Thyroid gland (tissue), 4 donors: ENCODE measurements around the gene CWF19L2.

Source experiments
- POLR2A ChIP-seq, 2 donors: fragments of 450-650 bp; IDR thresholded peaks; one replicate each; pipeline ENCODE4 v1.6.1; 2017; ENCODE audit warnings: antibody characterized with exemption in 2 of 2, mild to moderate bottlenecking in 2 of 2, moderate library complexity in 1 of 2
- TF ChIP-seq, protein P1 (sequence below), 6 experiments: fragments of 200-600 bp in 3 of 6; fragments of 450-650 bp in 3 of 6; sonication (generic) in 3 of 6; IDR thresholded peaks; one replicate each; pipeline ENCODE4 v1.5.1; 2016 to 2019; ENCODE audit warnings: antibody characterized with exemption in 6 of 6, mild to moderate bottlenecking in 2 of 6, inconsistent platforms in 1 of 6, moderate library complexity in 1 of 6

DNA sequence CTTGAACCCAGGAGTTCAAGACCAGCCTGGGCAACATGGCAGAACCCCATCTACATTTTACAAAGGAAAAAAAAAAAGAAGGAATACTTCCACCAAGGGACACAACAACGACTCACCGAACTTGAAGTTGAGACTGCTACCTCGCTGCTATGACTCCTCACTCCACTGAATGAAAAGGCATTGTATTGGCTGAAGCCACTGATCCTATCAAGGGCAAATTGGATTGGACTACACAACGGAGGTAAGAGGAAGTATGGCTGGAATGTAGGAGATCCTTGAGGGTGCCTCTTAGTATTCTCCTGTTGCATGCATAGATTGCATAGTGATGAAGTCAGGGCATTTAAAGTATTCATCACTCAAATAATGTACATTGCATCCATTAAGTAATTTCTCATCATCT lies 97.9 kb downstream of the CWF19L2 start:
- TF ChIP-seq, protein P1, sequence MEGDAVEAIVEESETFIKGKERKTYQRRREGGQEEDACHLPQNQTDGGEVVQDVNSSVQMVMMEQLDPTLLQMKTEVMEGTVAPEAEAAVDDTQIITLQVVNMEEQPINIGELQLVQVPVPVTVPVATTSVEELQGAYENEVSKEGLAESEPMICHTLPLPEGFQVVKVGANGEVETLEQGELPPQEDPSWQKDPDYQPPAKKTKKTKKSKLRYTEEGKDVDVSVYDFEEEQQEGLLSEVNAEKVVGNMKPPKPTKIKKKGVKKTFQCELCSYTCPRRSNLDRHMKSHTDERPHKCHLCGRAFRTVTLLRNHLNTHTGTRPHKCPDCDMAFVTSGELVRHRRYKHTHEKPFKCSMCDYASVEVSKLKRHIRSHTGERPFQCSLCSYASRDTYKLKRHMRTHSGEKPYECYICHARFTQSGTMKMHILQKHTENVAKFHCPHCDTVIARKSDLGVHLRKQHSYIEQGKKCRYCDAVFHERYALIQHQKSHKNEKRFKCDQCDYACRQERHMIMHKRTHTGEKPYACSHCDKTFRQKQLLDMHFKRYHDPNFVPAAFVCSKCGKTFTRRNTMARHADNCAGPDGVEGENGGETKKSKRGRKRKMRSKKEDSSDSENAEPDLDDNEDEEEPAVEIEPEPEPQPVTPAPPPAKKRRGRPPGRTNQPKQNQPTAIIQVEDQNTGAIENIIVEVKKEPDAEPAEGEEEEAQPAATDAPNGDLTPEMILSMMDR (IDR thresholded peaks at IDR 0.05) = no peak
- TF ChIP-seq POLR2A (IDR thresholded peaks at IDR 0.05) = no peak
